Neural cell (in vitro differentiated cells): Measurements from ENCODE around the gene TMIGD3.

Experiments used
- EP300 ChIP-seq: fragments of 450-650 bp; conservative IDR thresholded peaks from 2 replicates; pipeline ENCODE4 v1.6.1; 2014; ENCODE audit warnings: antibody characterized with exemption, mild to moderate bottlenecking, moderate library complexity; ENCODE audit not compliant: poor library complexity, severe bottlenecking
- EZH2 ChIP-seq: fragments of 200-600, 300-800 bp; shearing (Covaris generic), sonication (generic); IDR thresholded peaks from 2 replicates; pipeline ENCODE4 v1.6.1; 2014; ENCODE audit warnings: antibody characterized with exemption, low read length, borderline replicate concordance, mild to moderate bottlenecking; ENCODE audit not compliant: insufficient read depth, poor library complexity, severe bottlenecking
- POLR2AphosphoS5 ChIP-seq: IDR thresholded peaks from 2 replicates; pipeline ENCODE4 v1.6.1; 2012
- RAD21 ChIP-seq: fragments of 450-650 bp; conservative IDR thresholded peaks from 2 replicates; pipeline ENCODE4 v1.6.1; 2014; ENCODE audit warnings: antibody characterized with exemption, mild to moderate bottlenecking, moderate library complexity
- SMC3 ChIP-seq: fragments of 450-650 bp; conservative IDR thresholded peaks from 2 replicates; pipeline ENCODE4 v1.6.1; 2014; ENCODE audit warnings: antibody characterized with exemption, mild to moderate bottlenecking, moderate library complexity; ENCODE audit not compliant: poor library complexity
- TF ChIP-seq, protein P1 (sequence below): fragments of 450-650 bp; IDR thresholded peaks from 2 replicates; pipeline ENCODE4 v1.5.1; 2014; ENCODE audit warnings: antibody characterized with exemption, mild to moderate bottlenecking, moderate library complexity; ENCODE audit not compliant: poor library complexity, severe bottlenecking

- TF ChIP-seq, protein P1, sequence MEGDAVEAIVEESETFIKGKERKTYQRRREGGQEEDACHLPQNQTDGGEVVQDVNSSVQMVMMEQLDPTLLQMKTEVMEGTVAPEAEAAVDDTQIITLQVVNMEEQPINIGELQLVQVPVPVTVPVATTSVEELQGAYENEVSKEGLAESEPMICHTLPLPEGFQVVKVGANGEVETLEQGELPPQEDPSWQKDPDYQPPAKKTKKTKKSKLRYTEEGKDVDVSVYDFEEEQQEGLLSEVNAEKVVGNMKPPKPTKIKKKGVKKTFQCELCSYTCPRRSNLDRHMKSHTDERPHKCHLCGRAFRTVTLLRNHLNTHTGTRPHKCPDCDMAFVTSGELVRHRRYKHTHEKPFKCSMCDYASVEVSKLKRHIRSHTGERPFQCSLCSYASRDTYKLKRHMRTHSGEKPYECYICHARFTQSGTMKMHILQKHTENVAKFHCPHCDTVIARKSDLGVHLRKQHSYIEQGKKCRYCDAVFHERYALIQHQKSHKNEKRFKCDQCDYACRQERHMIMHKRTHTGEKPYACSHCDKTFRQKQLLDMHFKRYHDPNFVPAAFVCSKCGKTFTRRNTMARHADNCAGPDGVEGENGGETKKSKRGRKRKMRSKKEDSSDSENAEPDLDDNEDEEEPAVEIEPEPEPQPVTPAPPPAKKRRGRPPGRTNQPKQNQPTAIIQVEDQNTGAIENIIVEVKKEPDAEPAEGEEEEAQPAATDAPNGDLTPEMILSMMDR = no peak
- no peak for TF ChIP-seq EZH2
- no peak for TF ChIP-seq POLR2AphosphoS5
- no peak for TF ChIP-seq EP300
- TF ChIP-seq SMC3 = no peak
- TF ChIP-seq RAD21 = no peak
Observed at GRCh38 chr1:111496398-111496797, 7.0 kb downstream of the TMIGD3 start.
